H1 (cell line): ENCODE data around the gene SCO2. TPM values are rescaled to one million over a fixed set of nuclear protein-coding genes. Genes with fewer than 3 reads are reported as not detected.

ENCODE experiments used
- CTCF ChIA-PET: fragments of 300-600 bp; sonication (Branson Sonifier 250); formaldehyde crosslinking; loops from one replicate; lab custom pipeline; 2021; ENCODE audit not compliant: partially characterized antibody; lab: Charles Lee
- POLR2A ChIA-PET: fragments of 300-600 bp; sonication (Branson Sonifier 250); formaldehyde crosslinking; loops from one replicate; lab custom pipeline; 2021; ENCODE audit warnings: inconsistent platforms; ENCODE audit not compliant: partially characterized antibody; lab: Charles Lee
- DNase-seq, 2 experiments: peaks; one replicate each; pipeline versions ENCODE4 v3.0.0 to v3.0.0-alpha.2; 2010 to 2022; ENCODE audit warnings: low spot score in 2 of 2, low read depth in 1 of 2, mixed read lengths in 1 of 2
- FAIRE-seq: peaks from 2 replicates; lab custom pipeline; 2011; peaks lifted over from hg19 to GRCh38; lab: Jason Lieb, UNC
- H2AFZ ChIP-seq: 2 replicates; pipeline ENCODE4 v1.8.1; 2012; ENCODE audit warnings: low read length, inconsistent platforms
- H2AK5ac ChIP-seq: 2 replicates; pipeline ENCODE4 v1.6.1; 2013; ENCODE audit warnings: low read depth, low read length
- H2BK120ac ChIP-seq: replicated peaks from 2 replicates; pipeline ENCODE3; 2013; ENCODE audit warnings: low read depth, low read length, inconsistent platforms
- H2BK12ac ChIP-seq: 2 replicates; pipeline ENCODE4 v1.6.1; 2013; ENCODE audit warnings: low read depth, low read length
- H2BK15ac ChIP-seq: 2 replicates; pipeline ENCODE4 v1.6.1; 2013; ENCODE audit warnings: low read length
- H2BK20ac ChIP-seq: 2 replicates; pipeline ENCODE4 v1.6.1; 2013; ENCODE audit warnings: low read length
- H2BK5ac ChIP-seq: 2 replicates; pipeline ENCODE4 v1.6.1; 2013; ENCODE audit warnings: low read depth, low read length
- H3K14ac ChIP-seq: 2 replicates; pipeline ENCODE4 v1.6.1; 2013; ENCODE audit warnings: inconsistent platforms; ENCODE audit not compliant: insufficient read length
- H3K18ac ChIP-seq: 2 replicates; pipeline ENCODE4 v1.6.1; 2013; ENCODE audit warnings: low read length; ENCODE audit errors: extremely low read depth
- H3K23ac ChIP-seq: 2 replicates; pipeline ENCODE4 v1.6.1; 2013; ENCODE audit warnings: inconsistent platforms; ENCODE audit not compliant: insufficient read length
- H3K23me2 ChIP-seq: 2 replicates; pipeline ENCODE4 v1.6.1; 2013; ENCODE audit warnings: low read depth, low read length
- H3K27ac ChIP-seq: 2 replicates; pipeline ENCODE4 v1.6.1; 2011; ENCODE audit warnings: low read depth, low read length, inconsistent platforms
- H3K27me3 ChIP-seq, 4 experiments: replicated peaks in 1 of 4; 1 replicate in 1 of 4; 2 replicates in 3 of 4; pipeline versions ENCODE4 v1.6.1 to v1.8.1; 2011 to 2013; ENCODE audit warnings: low read length in 3 of 4, mild to moderate bottlenecking in 3 of 4, inconsistent platforms in 2 of 4, mixed read lengths in 2 of 4, moderate library complexity in 1 of 4; ENCODE audit not compliant: control insufficient read depth in 3 of 4, insufficient read depth in 3 of 4; ENCODE audit errors: extremely low read depth in 1 of 4
- H3K36me3 ChIP-seq, 4 experiments: 2 replicates each; pipeline versions ENCODE4 v1.6.1 to v1.8.1; 2011 to 2013; ENCODE audit warnings: mild to moderate bottlenecking in 4 of 4, low read length in 3 of 4, moderate library complexity in 2 of 4, control low read depth in 1 of 4, inconsistent platforms in 1 of 4; ENCODE audit not compliant: insufficient read depth in 4 of 4, control insufficient read depth in 2 of 4
- H3K4ac ChIP-seq: replicated peaks from 2 replicates; pipeline ENCODE3; 2013; ENCODE audit warnings: low read length, low read depth, mixed read lengths, inconsistent platforms; ENCODE audit not compliant: insufficient read length
- H3K4me1 ChIP-seq, 4 experiments: replicated peaks in 1 of 4; 1 replicate in 1 of 4; 2 replicates in 3 of 4; pipeline versions ENCODE4 v1.6.1 to v1.8.1; 2011 to 2013; ENCODE audit warnings: low read length in 3 of 4, inconsistent platforms in 2 of 4, mixed read lengths in 1 of 4; ENCODE audit not compliant: insufficient read depth in 4 of 4, control insufficient read depth in 3 of 4
- H3K4me2 ChIP-seq, 2 experiments: 2 replicates each; pipeline versions ENCODE4 v1.6.1 to v1.8.1; 2011 to 2013; ENCODE audit warnings: low read depth in 2 of 2, low read length in 2 of 2, control low read depth in 1 of 2, inconsistent platforms in 1 of 2, mild to moderate bottlenecking in 1 of 2; ENCODE audit not compliant: insufficient read depth in 1 of 2
- H3K4me3 ChIP-seq, 4 experiments: fragments of 200-600, 300-600 bp in 1 of 4; sonication (generic), shearing (Covaris generic), sonication (Bioruptor Twin) in 1 of 4; 2 replicates each; pipeline versions ENCODE4 v1.5.1 to v1.8.1; 2011 to 2016; ENCODE audit warnings: low read length in 4 of 4, low read depth in 3 of 4, control low read depth in 2 of 4, inconsistent platforms in 2 of 4, mild to moderate bottlenecking in 2 of 4, mixed read lengths in 1 of 4, moderate library complexity in 1 of 4; ENCODE audit not compliant: insufficient read depth in 2 of 4; ENCODE audit errors: extremely low read depth in 1 of 4
- H3K56ac ChIP-seq: replicated peaks from 2 replicates; pipeline ENCODE3; 2013; ENCODE audit warnings: low read depth, mild to moderate bottlenecking, mixed read lengths, low read length, inconsistent platforms; ENCODE audit not compliant: insufficient read length
- H3K79me1 ChIP-seq: 2 replicates; pipeline ENCODE4 v1.6.1; 2013; ENCODE audit warnings: low read depth, low read length, control low read depth
- H3K79me2 ChIP-seq, 2 experiments: 2 replicates each; pipeline versions ENCODE4 v1.6.1 to v1.8.1; 2012 to 2013; ENCODE audit warnings: low read length in 2 of 2, mild to moderate bottlenecking in 2 of 2, inconsistent platforms in 1 of 2; ENCODE audit not compliant: insufficient read depth in 2 of 2, control insufficient read depth in 1 of 2
- H3K9ac ChIP-seq, 4 experiments: replicated peaks in 1 of 4; 1 replicate in 1 of 4; 2 replicates in 3 of 4; pipeline versions ENCODE4 v1.6.1 to v1.8.1; 2011 to 2013; ENCODE audit warnings: low read depth in 3 of 4, low read length in 3 of 4, control low read depth in 2 of 4, mild to moderate bottlenecking in 2 of 4, moderate library complexity in 2 of 4, inconsistent platforms in 1 of 4; ENCODE audit errors: extremely low read depth in 1 of 4
- H3K9me3 ChIP-seq, 2 experiments: 2 replicates each; pipeline versions ENCODE4 v1.6.1 to v1.8.1; 2012 to 2013; ENCODE audit warnings: mild to moderate bottlenecking in 2 of 2, moderate library complexity in 2 of 2, control low read depth in 1 of 2, inconsistent platforms in 1 of 2, low read depth in 1 of 2, low read length in 1 of 2, mixed read lengths in 1 of 2; ENCODE audit not compliant: insufficient read depth in 2 of 2
- H4K20me1 ChIP-seq, 2 experiments: replicated peaks in 1 of 2; 2 replicates each; pipeline versions ENCODE3 to v1.8.1; 2011 to 2013; ENCODE audit warnings: inconsistent platforms in 2 of 2, low read length in 2 of 2, mild to moderate bottlenecking in 1 of 2; ENCODE audit not compliant: insufficient read depth in 2 of 2, control insufficient read depth in 1 of 2
- H4K5ac ChIP-seq: 2 replicates; pipeline ENCODE4 v1.6.1; 2013; ENCODE audit warnings: low read length, low read depth, mixed read lengths, inconsistent platforms; ENCODE audit not compliant: insufficient read length
- H4K8ac ChIP-seq: 2 replicates; pipeline ENCODE4 v1.8.0; 2013; ENCODE audit warnings: mild to moderate bottlenecking, moderate library complexity, low read length, inconsistent platforms; ENCODE audit not compliant: insufficient read depth; ENCODE audit errors: extremely low read depth
- H4K91ac ChIP-seq: replicated peaks from 2 replicates; pipeline ENCODE3; 2013; ENCODE audit warnings: low read length, mixed read lengths, inconsistent platforms; ENCODE audit not compliant: insufficient read length
- CREB1 ChIP-seq: IDR thresholded peaks from 2 replicates; pipeline ENCODE4 v1.6.1; 2012; ENCODE audit warnings: inconsistent platforms
- JUND ChIP-seq: IDR thresholded peaks from 2 replicates; pipeline ENCODE4 v1.6.1; 2011; ENCODE audit warnings: mild to moderate bottlenecking, improper control_type of control experiment, low read length
- RNF2 ChIP-seq: fragments of 200-900, 300-1000 bp; sonication (generic); IDR thresholded peaks from 2 replicates; pipeline ENCODE4 v1.7.1; 2016; ENCODE audit warnings: borderline replicate concordance, low read depth, mild to moderate bottlenecking, antibody characterized with exemption, low read length; ENCODE audit not compliant: poor library complexity, severe bottlenecking; ENCODE audit errors: missing control alignments
- WGBS, 2 experiments: shearing (Covaris generic) in 1 of 2; methylation state at CpG; one replicate each; pipeline versions ENCODE4 v1.1.6 to v1.1.7; 2013 to 2015; ENCODE audit warnings: low lambda C conversion rate in 2 of 2, mixed read lengths in 2 of 2, inconsistent platforms in 1 of 2, low coverage in 1 of 2, missing lambda C conversion rate in 1 of 2; ENCODE audit not compliant: insufficient replicate concordance in 2 of 2, insufficient coverage in 1 of 2, insufficient read length in 1 of 2; ENCODE audit errors: extremely low coverage in 1 of 2, missing lambda C conversion rate in 1 of 2; 5-methylcytosine and 5-hydroxymethylcytosine counted together
- polyA plus RNA-seq, 7 experiments: library from polyadenylated mRNA; depleted of rRNA in 3 of 7; stranded (reverse) in 5 of 7; unstranded in 2 of 7; fragments of >200 nt in 5 of 7; fragments of 200-250 nt in 2 of 7; gene quantifications; 1 replicate in 5 of 7; 2 replicates in 1 of 7; 4 replicates in 1 of 7; pipeline versions ENCODE4 v1.2.1 to v1.2.3, GENCODE V29; 2011 to 2013; ENCODE audit warnings: missing spikeins in 2 of 7, mixed read lengths in 2 of 7
- total RNA-seq: library from RNA; stranded (reverse); fragmentation: NEBNext Ultra II Directional; extraction: Animal tissue kit (Norgen Biotek cat#: 25700); gene quantifications from 2 replicates; pipeline ENCODE4 v1.2.1, GENCODE V29; 2021

Gene SCO2
- total and polyA plus RNA-seq, 2 of the 8 experiments (the other 6 are each of a cell fraction or from before 2014, with no cell fraction given) = 2.0 TPM; not detected in 1

- WGBS, 2 experiments = 91% methylated on average over 51 of the region's 68 CpGs; no CpG with 5 or more reads in 1 of the 2 experiments
- H3K23me2 ChIP-seq = no peaks in the 10 kb centered on the region
- no peak overlapping the region; the same call in 1 of the 2 replicates for H4K8ac ChIP-seq
- H3K14ac ChIP-seq = no peak overlapping the region
- POLR2A ChIA-PET = no interaction called here
- H3K9me3 ChIP-seq = no peaks in the 10 kb centered on the region
- H3K79me1 ChIP-seq = no peaks in the 10 kb centered on the region
- no peaks in the 10 kb centered on the region for H4K20me1 ChIP-seq
- H3K9ac ChIP-seq = no peak overlapping the region
- H2AK5ac ChIP-seq = no peak overlapping the region
- no peak overlapping the region for H2BK5ac ChIP-seq
- H4K91ac ChIP-seq = no peak overlapping the region
- H3K36me3 ChIP-seq = no peaks in the 10 kb centered on the region
- H2BK120ac ChIP-seq = no peak overlapping the region
- TF ChIP-seq RNF2 (no peak), JUND (no peak), CREB1 (no peak)
- TF ChIP-seq, all 59 proteins: peak for 0
- FAIRE-seq (no peak), DNase-seq (peak in 1 of 2 experiments; percentile 56)
- CTCF ChIA-PET = interaction anchor here (0.8 to 2.2 kb wide), 7 partner anchors 14 to 226 kb away, joined by 3 to 9 read pairs (median 3); no protein-coding TSS in a partner anchor
- Histone ChIP-seq H4K5ac (no peak overlapping the region), H2BK20ac (no peak overlapping the region), H3K56ac (no peak overlapping the region), H3K18ac (no peak overlapping the region), H3K23ac (no peak overlapping the region), H3K4me2 (no peak overlapping the region), H3K4ac (no peak overlapping the region), H2BK15ac (no peak overlapping the region), H3K27ac (no peak overlapping the region), H3K4me1 (peaks cover 0 to 5% (median 0%) of the 10 kb centered on the region in 4 experiments; a peak in 1 of 7 replicates), H2AFZ (no peak overlapping the region; the same call in 1 of the 2 replicates), H3K79me2 (no peaks in the 10 kb centered on the region), H3K27me3 (peaks cover 0 to 13% (median 7%) of the 10 kb centered on the region in 4 experiments; a peak in 5 of 7 replicates), H3K4me3 (no peak overlapping the region), H2BK12ac (0 out of 2 replicates have a peak overlapping the region, but pooled peaks have one; percentile 2)
These were observed 23.8 kb upstream of the SCO2 start for GRCh38 chr22:50548921-50549790.
